AG08396 (cell line): ENCODE results near the gene NIPAL3.
"Not testable (repeated sequence)": the region's sequence is repeated elsewhere in the genome, so short reads cannot be mapped to it uniquely, and the experiment has no call there.

Experiments
- DNase-seq: peaks from one replicate; pipeline ENCODE4 v3.0.0; 2012; ENCODE audit warnings: low spot score, mixed read lengths

Gene NIPAL3

DNA sequence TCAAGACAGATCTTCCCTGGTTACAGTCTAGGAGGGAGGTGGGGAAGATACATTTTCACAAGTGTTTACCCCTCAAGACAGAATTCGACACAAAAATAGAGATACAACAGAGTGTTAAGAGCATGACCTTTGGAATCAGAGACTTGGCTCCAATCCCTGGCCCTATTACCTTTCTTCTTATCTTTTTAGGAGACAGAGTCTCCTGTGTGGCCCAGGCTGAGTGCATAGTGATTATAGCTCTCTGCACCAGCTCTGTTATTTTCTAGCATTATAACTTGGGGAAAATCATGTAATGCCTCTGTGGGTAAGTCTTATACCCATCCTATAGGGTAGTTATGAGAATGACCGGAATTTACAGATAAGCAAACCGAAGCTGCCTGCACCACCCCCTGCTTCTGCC lies 9.8 kb downstream of the NIPAL3 start:
- no peak for DNase-seq

DNA sequence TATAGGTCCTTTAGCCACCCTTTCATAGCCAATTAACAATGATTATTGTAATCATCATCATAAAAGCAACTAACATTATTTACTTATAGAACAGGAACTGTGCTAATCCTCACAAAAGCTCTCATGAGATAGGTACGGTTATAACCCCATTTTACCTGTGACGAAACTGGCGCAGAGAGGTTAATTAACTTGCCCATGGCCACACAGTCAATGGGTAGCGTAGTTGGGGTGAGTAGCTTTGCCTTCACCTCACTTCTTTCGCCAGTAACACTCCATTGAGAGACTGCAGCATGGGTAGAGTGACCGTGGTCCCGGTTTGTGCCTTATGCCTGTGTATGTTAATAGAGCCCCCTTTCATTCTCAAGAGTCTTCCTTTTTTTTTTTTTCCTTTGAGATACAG lies 10.3 kb downstream of the NIPAL3 start:
- no peak for DNase-seq

DNA sequence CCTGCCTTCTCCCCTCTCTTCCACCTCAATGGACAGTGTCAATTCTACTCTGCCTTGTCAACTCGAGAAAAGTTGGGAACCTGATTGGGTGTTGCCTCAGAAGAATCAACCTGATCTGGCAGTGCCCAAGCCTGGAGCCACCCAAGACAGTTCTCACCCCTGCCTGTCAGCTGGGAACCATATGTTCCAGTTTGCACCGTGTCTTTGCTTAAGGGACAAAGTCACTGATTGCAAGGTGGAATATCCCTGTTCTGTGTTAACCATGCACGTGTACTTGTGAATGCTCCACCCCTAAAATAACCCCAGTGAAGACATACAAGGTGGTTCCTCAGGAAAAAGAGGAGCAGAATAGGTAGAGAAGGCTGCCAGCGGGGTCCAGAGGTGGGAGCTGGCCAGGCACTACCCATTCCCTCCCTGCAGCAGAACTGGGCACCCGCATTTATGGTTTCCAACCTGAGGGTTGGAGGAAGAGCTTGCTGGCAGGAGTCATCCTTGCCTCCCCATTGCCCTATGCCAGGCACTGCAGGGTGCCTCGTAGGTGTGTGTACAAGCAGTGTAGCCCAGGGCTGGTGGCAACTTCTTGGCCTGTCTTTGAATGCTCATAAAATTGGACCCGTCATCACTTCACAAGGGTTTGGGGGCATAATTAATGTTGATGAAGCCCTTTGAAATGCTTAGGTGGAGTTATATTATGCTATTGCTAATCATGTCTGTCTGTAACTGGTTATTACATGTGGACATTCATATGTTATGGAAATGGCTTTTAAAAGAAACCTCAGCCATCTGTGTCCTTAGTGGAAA lies 11.3 kb downstream of the NIPAL3 start:
- DNase-seq, result no peak

- no peak for DNase-seq
Measured at GRCh38 chr1:24427545-24427862, 11.9 kb downstream of the NIPAL3 start.

- DNase-seq, result no peak
Measured at GRCh38 chr1:24435782-24436365, 20.3 kb downstream of the NIPAL3 start.

DNA sequence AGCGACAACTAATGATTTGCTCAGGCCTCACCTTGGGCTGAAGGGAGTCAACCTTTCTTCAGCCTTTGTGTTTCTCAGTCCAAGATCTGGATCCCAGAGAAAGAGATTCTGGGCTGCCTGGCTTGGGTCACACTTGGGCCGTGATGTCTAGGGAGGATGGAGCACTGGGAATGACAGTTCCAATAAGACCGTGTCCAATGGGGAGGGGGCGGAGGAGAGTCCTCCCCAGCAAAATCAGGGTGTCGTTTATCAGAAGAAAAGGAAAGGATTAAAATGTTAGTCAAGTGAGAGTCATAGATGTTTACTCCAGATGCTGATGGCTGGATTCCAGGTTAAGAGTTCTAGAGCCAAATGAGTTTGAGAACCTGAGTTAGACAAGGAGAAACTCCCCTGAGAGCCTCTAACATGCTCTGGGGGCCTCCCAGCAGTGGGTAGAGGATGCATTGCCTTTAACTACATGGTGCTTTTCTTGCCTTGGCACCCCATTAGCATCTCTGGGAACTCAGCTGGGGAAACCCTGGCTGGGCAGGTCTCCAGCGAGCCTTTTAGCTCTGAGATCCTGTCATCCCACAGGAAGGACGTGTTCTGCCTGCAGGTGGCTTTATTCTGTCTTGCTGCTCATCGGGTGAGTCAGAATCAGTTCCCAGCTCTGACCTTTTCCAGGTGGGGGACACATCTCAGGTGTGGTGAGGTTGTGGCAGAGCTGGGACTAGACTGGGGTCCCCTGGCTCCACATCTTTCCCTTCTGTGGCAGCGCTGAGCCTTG lies 22.2 kb downstream of the NIPAL3 start:
- DNase-seq, result no peak

- no peak for DNase-seq
Measured at GRCh38 chr1:24438423-24438901, 22.9 kb downstream of the NIPAL3 start.

- no peak for DNase-seq
Measured at GRCh38 chr1:24440436-24440835, 24.8 kb downstream of the NIPAL3 start.

DNA sequence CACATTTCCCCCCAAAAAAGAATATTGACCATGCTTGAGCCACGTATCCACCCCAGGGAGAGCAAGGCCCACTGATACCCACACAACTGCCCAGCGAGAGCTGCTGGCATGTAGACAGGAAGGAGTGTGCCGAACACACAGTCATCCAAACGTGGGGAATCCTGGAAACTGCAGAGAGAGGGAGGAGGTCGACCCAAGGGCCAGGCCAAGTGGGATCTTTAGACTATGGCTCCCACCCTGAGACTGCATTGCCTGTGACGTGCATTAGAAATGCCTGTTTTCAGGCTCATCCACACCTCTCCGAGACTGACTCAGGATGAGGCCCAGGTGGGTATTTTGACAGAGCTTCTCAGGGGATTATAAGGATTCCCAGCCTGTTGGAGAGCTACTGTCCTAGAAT lies 25.9 kb downstream of the NIPAL3 start:
- DNase-seq, result no peak

DNA sequence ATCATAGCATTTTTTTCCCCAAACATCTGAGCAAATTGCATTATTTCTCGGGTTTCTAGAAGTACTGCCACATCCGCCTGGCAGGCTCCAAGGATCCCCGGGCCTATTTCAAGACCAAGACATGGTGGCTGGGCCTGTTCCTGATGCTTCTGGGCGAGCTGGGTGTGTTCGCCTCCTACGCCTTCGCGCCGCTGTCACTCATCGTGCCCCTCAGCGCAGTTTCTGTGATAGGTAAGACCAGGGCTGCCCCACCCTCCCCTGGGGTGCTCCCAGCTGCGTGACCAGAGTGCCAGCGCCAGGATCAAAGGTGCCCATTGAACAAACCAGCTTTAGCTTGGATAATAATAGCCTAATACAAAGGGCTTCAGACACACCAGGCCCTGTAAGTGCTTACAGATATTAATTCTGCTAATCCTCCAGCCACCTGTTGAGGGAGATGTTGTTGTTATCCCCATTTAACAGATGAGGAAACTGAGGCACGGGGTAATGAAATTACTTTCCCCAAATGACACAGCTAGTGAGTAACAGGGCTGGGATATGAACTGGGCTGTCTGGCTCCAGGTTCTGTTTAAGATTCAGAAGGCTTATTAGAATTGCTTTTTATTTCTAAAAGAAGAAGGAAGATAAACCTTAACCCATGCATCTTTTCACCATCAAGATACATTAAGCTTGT lies 26.5 kb downstream of the NIPAL3 start:
- DNase-seq, result no peak

DNA sequence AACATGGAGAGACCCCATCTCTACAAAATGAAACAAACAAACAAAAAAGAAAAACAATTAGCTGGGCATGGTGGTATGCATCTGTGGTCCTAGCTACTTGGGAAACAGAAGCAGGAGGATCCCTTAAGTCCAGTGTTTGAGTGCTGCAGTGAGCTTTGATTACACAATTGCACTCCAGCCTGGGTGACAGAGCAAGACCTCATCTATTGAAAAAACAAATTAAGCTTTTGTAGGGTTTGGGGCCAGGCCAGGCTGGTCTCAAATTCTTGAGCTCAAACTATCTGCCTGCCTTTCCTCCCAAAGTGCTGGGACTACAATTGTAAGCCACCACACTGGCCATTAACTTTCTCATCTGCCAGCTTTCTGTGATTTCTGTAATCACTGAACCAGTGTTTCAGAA lies 27.2 kb downstream of the NIPAL3 start:
- no peak for DNase-seq

DNA sequence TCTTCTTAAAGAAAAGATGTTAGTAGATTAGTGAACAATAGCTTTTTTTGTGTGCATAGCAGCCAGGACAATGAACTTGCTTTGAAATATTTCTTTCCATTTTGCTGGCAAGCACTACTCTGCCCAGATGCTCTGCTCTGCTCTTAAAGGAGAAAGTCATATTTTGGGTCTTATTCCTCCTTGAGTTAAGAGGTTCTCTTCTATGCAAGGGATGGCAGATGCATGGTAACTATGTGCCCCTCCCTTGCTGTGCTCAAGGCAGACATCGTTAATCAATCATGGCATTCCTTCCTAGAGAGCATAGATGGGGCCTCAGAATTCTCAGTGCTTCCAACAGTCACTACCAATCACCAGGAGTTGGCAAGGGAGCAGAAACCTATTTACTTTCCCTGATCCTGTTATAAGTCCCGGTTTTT lies 27.6 kb downstream of the NIPAL3 start:
- no peak for DNase-seq

DNA sequence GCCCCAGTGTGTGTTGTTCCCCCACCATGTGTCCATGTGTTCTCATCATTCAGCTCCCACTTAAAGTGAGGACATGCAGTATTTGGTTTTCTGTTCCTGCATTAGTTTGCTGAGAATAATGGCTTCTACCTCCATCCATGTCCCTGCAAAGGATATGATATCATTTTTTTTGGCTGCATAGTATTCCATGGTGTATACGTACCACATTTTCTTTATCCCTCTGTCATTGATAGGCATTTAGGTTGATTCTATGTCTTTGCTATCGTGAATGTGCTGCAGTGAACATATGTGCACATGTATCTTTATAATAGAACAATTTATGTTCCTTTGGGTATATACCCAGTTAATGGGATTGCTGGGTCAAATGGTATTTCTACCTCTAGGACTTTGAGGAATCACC lies 30.8 kb downstream of the NIPAL3 start:
- not testable (repeated sequence) for DNase-seq

DNA sequence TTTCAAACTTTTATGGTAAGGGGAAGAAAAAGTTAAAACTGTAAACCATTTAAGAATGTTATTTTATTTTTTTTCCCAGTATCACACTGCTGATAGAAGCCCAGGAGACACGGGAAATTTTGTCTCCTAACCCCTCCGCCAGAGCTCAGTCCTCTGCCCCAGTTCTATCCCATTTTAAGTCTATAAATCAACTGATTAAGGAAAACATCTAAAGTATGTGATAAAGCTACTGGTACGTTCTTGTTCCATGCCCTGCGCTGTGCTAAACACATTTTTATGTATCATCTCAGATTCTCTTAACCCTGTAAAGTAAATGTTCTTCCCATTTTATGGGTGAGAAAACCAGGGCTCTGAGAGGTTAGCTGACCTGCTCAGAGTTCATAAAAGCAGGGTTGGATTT lies 34.7 kb downstream of the NIPAL3 start:
- DNase-seq, result no peak

GRCh38 chr1:24450857-24451397 lies 35.3 kb downstream of the NIPAL3 start:
- no peak for DNase-seq

DNA sequence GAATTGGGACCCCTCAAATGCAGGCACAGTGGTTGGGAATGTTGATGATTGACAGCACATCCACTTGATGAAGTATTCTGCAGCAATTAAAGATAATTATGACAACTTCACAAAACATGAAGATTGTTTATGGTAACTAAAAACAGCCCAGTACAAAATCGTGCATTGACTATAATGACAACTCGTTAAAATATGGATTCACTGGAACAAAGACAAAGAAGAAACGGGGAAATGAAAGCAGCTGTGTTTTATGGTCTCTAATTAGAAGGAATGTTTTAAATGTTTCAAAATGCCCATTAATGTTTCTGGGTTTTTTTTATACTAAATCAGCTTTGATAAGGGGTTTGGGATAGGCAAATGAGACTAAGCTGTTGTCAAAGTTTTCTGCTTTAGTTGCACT lies 36.1 kb downstream of the NIPAL3 start:
- DNase-seq, result no peak

DNA sequence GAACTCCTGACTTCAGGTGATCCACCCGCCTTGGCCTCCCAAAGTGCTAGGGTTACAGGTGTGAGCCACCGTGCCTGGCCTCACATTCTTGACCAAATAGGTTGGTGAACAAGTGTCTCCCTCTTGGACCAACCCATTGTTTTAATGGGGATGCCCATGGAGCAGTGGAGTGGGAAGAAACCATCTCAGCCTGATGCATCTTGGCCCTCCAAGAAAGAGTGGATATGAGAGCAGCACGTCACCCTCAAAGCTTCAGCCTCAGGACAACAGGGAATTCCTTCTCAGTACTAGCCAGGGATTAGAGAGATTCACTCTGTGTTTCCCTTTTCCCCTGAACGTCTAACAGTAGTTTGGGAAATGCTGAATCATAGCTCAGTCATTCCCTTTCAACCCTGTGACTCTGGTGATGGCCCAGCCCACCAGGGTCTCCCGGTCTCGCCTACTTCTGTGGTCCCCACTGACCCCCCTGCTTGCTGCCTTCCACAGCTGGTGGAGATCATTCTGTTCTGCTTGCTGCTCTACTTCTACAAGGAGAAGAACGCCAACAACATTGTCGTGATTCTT lies 37.4 kb downstream of the NIPAL3 start:
- DNase-seq, result no peak

- DNase-seq, result no peak
Measured at GRCh38 chr1:24454673-24455072, 39.1 kb downstream of the NIPAL3 start.

DNA sequence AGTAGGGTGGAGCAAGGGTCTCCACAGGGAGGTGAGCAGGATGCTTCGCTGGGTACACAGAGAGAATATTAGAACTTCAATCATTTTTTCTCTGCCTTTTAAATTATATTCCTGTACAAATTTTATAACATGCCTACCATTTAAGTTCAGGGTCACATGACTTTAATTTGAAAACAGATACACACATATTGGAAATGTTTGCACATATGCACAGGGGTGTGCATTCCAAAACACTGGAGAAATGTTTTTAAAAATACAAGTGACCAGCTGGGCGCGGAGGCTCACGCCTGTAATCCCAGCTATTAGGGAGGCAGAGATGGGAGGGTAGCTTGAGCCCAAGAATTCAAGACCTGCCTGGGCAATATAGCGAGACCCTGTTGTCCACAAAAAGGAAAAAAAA lies 39.7 kb downstream of the NIPAL3 start:
- DNase-seq, result no peak

GRCh38 chr1:24457866-24458265 lies 42.3 kb downstream of the NIPAL3 start:
- no peak for DNase-seq

DNA sequence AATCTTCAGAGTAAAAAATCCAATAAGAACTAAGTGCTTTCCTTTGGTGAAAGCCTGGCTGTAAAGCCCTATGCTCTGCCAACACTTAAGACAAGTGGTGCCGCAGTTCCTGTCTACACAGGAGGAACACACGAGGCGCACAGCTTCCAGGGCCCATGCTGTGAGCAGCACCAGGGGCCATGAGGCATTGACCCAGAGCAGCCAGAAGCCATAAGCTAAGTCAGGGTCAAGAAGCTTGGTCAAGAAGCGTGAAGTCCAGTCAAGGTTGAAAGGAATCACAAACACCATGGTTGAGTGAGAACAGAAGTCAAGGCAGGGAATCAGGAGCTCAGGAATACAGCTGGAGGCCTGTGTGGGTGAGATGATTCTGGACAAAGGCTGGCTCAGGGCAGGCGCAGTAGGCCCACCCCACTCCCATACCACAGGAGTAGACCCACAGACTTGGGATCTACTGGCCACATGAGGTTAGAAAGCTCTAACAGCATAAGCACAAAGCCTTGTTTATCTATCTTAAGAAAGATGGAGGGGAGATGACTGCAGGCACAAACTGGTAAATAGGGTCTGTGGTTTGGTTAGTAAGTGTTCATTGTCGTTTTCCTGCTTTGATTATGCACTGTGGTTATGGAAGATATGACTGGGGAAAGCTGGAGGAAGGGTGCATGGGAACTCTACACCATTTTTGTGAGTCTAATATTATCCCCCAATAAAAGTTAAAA lies 44.1 kb downstream of the NIPAL3 start:
- no peak for DNase-seq
